Endothelial cell of umbilical vein (primary cell): Measurements from ENCODE around the gene FIGNL2. TPM values are rescaled to one million over a fixed set of nuclear protein-coding genes. Genes with fewer than 3 reads are reported as not detected.

ENCODE experiments used
- BruUV-seq: library from RNA; stranded (reverse); fragments of 400-500 nt; replicated peaks from 2 replicates; lab custom pipeline; 2021; lab: Mats Ljungman, UMichigan
- CTCF ChIA-PET: fragments of 300-600, 350-600 bp; sonication (Branson Sonifier 250); formaldehyde crosslinking; loops from one replicate; lab custom pipeline; 2021; ENCODE audit warnings: antibody characterized with exemption, inconsistent platforms; lab: Charles Lee
- POLR2A ChIA-PET: fragments of 300-600, 350-600 bp; sonication (Branson Sonifier 250); formaldehyde crosslinking; loops from one replicate; lab custom pipeline; 2021; ENCODE audit warnings: antibody characterized with exemption, inconsistent platforms; lab: Charles Lee
- DNase-seq: peaks from one replicate; pipeline ENCODE4 v3.0.0-alpha.2; 2011; ENCODE audit warnings: low read depth, low spot score
- FAIRE-seq: peaks from 2 replicates; lab custom pipeline; 2011; peaks lifted over from hg19 to GRCh38; lab: Jason Lieb, UNC
- H2AFZ ChIP-seq: 2 replicates; pipeline ENCODE4 v1.6.0; 2012; ENCODE audit warnings: low read depth, low read length, control low read depth, inconsistent platforms
- H3K27ac ChIP-seq: 2 replicates; pipeline ENCODE4 v1.5.1; 2011; ENCODE audit warnings: low read depth, mild to moderate bottlenecking, control low read depth, low read length, moderate library complexity; ENCODE audit not compliant: insufficient read depth
- H3K27me3 ChIP-seq, 2 experiments: 2 replicates each; pipeline versions ENCODE4 v1.6.0 to v1.6.1; 2011; ENCODE audit warnings: low read length in 2 of 2, mixed read lengths in 1 of 2; ENCODE audit not compliant: control insufficient read depth in 2 of 2, insufficient read depth in 2 of 2
- H3K36me3 ChIP-seq, 2 experiments: 2 replicates in 1 of 2; 3 replicates in 1 of 2; pipeline ENCODE4 v1.5.1; 2011; ENCODE audit warnings: low read length in 2 of 2, mild to moderate bottlenecking in 1 of 2, moderate library complexity in 1 of 2; ENCODE audit not compliant: control insufficient read depth in 2 of 2, insufficient read depth in 2 of 2; ENCODE audit errors: extremely low read depth in 1 of 2
- H3K4me1 ChIP-seq: 3 replicates; pipeline ENCODE4 v1.5.1; 2011; ENCODE audit warnings: mild to moderate bottlenecking, low read length; ENCODE audit not compliant: control insufficient read depth, insufficient read depth; ENCODE audit errors: extremely low read depth
- H3K4me2 ChIP-seq: 2 replicates; pipeline ENCODE4 v1.6.1; 2011; ENCODE audit warnings: low read length, control low read depth, mixed read lengths; ENCODE audit not compliant: insufficient read depth
- H3K4me3 ChIP-seq, 3 experiments: fragments of 200-600 bp in 1 of 3; sonication (generic), shearing (Covaris generic) in 1 of 3; replicated peaks in 1 of 3; 2 replicates each; pipeline ENCODE4 v1.5.1; 2011 to 2016; ENCODE audit warnings: control low read depth in 3 of 3, low read length in 3 of 3, mild to moderate bottlenecking in 2 of 3, inconsistent platforms in 1 of 3, low read depth in 1 of 3, moderate library complexity in 1 of 3; ENCODE audit not compliant: insufficient read depth in 1 of 3
- H3K79me2 ChIP-seq: 2 replicates; pipeline ENCODE4 v1.6.0; 2012; ENCODE audit warnings: low read length, inconsistent platforms; ENCODE audit not compliant: control insufficient read depth, insufficient read depth
- H3K9ac ChIP-seq: replicated peaks from 2 replicates; pipeline ENCODE3; 2011; ENCODE audit warnings: low read length, control low read depth; ENCODE audit not compliant: insufficient read depth; ENCODE audit errors: extremely low read depth
- H3K9me1 ChIP-seq: replicated peaks from 3 replicates; pipeline ENCODE4 v1.6.0; 2011; ENCODE audit warnings: mild to moderate bottlenecking, low read length; ENCODE audit not compliant: control insufficient read depth, insufficient read depth; ENCODE audit errors: extremely low read depth
- H3K9me3 ChIP-seq: replicated peaks from 2 replicates; pipeline ENCODE4 v1.5.1; 2012; ENCODE audit warnings: low read length, inconsistent platforms; ENCODE audit not compliant: control insufficient read depth, insufficient read depth
- H4K20me1 ChIP-seq: replicated peaks from 2 replicates; pipeline ENCODE3; 2011; ENCODE audit warnings: mild to moderate bottlenecking, low read length; ENCODE audit not compliant: control insufficient read depth, insufficient read depth; ENCODE audit errors: extremely low read depth
- EZH2 ChIP-seq: IDR thresholded peaks from 2 replicates; pipeline ENCODE4 v1.6.1; 2012; ENCODE audit warnings: borderline replicate concordance, low read depth, mild to moderate bottlenecking, moderate library complexity, low read length, inconsistent platforms; ENCODE audit not compliant: severe bottlenecking
- FOS ChIP-seq: IDR thresholded peaks from 2 replicates; pipeline ENCODE4 v1.6.1; 2011; ENCODE audit warnings: mild to moderate bottlenecking, low read length, moderate library complexity, borderline replicate concordance; ENCODE audit not compliant: insufficient read depth
- GATA2 ChIP-seq: IDR thresholded peaks from 2 replicates; pipeline ENCODE4 v1.7.0; 2011; ENCODE audit warnings: low read depth, mild to moderate bottlenecking, moderate library complexity, mixed read lengths, low read length; ENCODE audit not compliant: insufficient read length, insufficient read depth
- JUN ChIP-seq: IDR thresholded peaks from 2 replicates; pipeline ENCODE4 v1.6.1; 2011; ENCODE audit warnings: borderline replicate concordance, low read depth; ENCODE audit not compliant: insufficient read length, insufficient read depth
- MYC ChIP-seq: IDR thresholded peaks from one replicate; pipeline ENCODE4 v1.6.1; 2011; ENCODE audit warnings: mild to moderate bottlenecking, low read depth, low read length
- POLR2A ChIP-seq: IDR thresholded peaks from 2 replicates; pipeline ENCODE4 v1.6.1; 2012; ENCODE audit warnings: low read depth, mild to moderate bottlenecking, control low read depth, low read length
- POLR2AphosphoS5 ChIP-seq: IDR thresholded peaks from 2 replicates; pipeline ENCODE4 v1.6.1; 2012; ENCODE audit warnings: low read depth, mild to moderate bottlenecking, control low read depth, low read length, moderate library complexity; ENCODE audit not compliant: insufficient read depth
- dilution Hi-C: fragments of 300-500 bp; cut with MboI; formaldehyde crosslinking; loops from one replicate; pipeline ENCODE4 v1.15.0; 2019; ENCODE audit warnings: low sequenced_read_pairs; ENCODE audit not compliant: extremely low pct_ligation_motif_present
- intact Hi-C: fragments of 100-400 bp; cut with micrococcal nuclease; formaldehyde crosslinking; loops from one replicate; pipeline ENCODE4 v1.10.0; 2022
- polyA plus RNA-seq, 4 experiments: library from polyadenylated mRNA; depleted of rRNA in 3 of 4; stranded (reverse) in 3 of 4; unstranded in 1 of 4; fragments of >200 nt; gene quantifications; 2 replicates each; pipeline versions ENCODE4 v1.2.1 to v1.2.3, GENCODE V29; 2011 to 2012; ENCODE audit warnings: missing spikeins in 1 of 4
- total RNA-seq: library from RNA; stranded (reverse); gene quantifications from 2 replicates; pipeline ENCODE4 v1.2.3, GENCODE V29; 2021
- TF ChIP-seq, protein P1 (sequence below): IDR thresholded peaks from 2 replicates; pipeline ENCODE4 v1.6.1; 2011; ENCODE audit not compliant: insufficient read depth, insufficient read length
- TF ChIP-seq, protein P2 (sequence below), 2 donors: IDR thresholded peaks; 1 replicate in 1 of 2; 2 replicates in 1 of 2; pipeline ENCODE4 v1.5.1; 2011; ENCODE audit warnings: low read length in 2 of 2, mild to moderate bottlenecking in 2 of 2, moderate library complexity in 2 of 2, control low read depth in 1 of 2, inconsistent platforms in 1 of 2, low read depth in 1 of 2; ENCODE audit not compliant: insufficient read depth in 1 of 2; ENCODE audit errors: extremely low read depth in 1 of 2

The FIGNL2 gene
- total and polyA plus RNA-seq, 2 donors (not counting 3 experiments of a cell fraction or from before 2014, with no cell fraction given), result 1.4 to 2.4 TPM

DNA sequence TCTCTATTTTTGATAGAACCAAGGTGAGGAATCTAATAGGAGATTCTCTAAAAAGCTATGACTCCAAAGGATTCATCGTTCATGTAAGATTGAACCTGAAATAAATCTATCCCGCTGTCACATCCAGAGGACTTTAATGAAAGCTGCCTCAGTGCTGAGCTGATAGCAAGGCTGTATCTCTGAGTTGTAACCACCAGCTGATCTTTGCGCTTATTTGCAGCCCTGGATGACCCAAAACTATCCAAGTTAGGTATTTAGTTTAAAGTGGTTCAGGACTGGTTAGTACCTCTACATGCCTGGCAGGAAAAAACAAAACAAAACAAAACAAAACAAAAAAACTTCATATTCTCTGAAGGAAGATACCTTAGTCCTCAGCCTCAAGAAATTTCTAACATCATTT lies 30.6 kb upstream of the FIGNL2 start:
- BruUV-seq, result no TSS peak
- CTCF ChIA-PET, result interaction anchor here (0.9 to 1.2 kb wide), 3 partner anchors 9 to 55 kb away, joined by 3 to 4 read pairs (median 4); partner anchors contain the start of gene ANKRD33
- H2AFZ ChIP-seq, result no peak overlapping the region
- POLR2A ChIA-PET, result no interaction called here
- H3K9me1 ChIP-seq, result no peaks in the 10 kb centered on the region
- H3K9ac ChIP-seq, result no peak overlapping the region
- H3K4me3 ChIP-seq, result no peak overlapping the region
- no peaks in the 10 kb centered on the region for H3K27me3 ChIP-seq
- no peaks in the 10 kb centered on the region for H3K9me3 ChIP-seq
- FAIRE-seq, result no peak
- no peak for DNase-seq
- no peak overlapping the region for H3K27ac ChIP-seq
- H4K20me1 ChIP-seq, result no peaks in the 10 kb centered on the region
- dilution Hi-C loops (no loop called here), intact Hi-C loops (loop anchor here (10.0 kb wide), 1 partner anchor 194 kb away; no protein-coding TSS in a partner anchor)
- H3K79me2 ChIP-seq, result no peaks in the 10 kb centered on the region
- H3K4me1 ChIP-seq, result peaks cover 3% of the 10 kb centered on the region
- TF ChIP-seq JUN, result no peak
- no peak for TF ChIP-seq POLR2A
- TF ChIP-seq, protein P1, sequence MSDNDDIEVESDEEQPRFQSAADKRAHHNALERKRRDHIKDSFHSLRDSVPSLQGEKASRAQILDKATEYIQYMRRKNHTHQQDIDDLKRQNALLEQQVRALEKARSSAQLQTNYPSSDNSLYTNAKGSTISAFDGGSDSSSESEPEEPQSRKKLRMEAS, result no peak
- TF ChIP-seq POLR2AphosphoS5, result no peak
- no peak for TF ChIP-seq MYC
- TF ChIP-seq GATA2, result no peak
- TF ChIP-seq FOS, result no peak
- TF ChIP-seq, protein P2, sequence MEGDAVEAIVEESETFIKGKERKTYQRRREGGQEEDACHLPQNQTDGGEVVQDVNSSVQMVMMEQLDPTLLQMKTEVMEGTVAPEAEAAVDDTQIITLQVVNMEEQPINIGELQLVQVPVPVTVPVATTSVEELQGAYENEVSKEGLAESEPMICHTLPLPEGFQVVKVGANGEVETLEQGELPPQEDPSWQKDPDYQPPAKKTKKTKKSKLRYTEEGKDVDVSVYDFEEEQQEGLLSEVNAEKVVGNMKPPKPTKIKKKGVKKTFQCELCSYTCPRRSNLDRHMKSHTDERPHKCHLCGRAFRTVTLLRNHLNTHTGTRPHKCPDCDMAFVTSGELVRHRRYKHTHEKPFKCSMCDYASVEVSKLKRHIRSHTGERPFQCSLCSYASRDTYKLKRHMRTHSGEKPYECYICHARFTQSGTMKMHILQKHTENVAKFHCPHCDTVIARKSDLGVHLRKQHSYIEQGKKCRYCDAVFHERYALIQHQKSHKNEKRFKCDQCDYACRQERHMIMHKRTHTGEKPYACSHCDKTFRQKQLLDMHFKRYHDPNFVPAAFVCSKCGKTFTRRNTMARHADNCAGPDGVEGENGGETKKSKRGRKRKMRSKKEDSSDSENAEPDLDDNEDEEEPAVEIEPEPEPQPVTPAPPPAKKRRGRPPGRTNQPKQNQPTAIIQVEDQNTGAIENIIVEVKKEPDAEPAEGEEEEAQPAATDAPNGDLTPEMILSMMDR (IDR thresholded peaks at IDR 0.05; ENCODE audit: extremely low read depth in 1 of 2, insufficient read depth in 1 of 2, low read depth in 1 of 2, low read length in 2 of 2), result no peak
- no peak for TF ChIP-seq EZH2
- no peaks in the 10 kb centered on the region for H3K36me3 ChIP-seq
- no peak overlapping the region for H3K4me2 ChIP-seq
